GM19193 (cell line): ENCODE measurements around the gene UBE3A.

Experiments used
- POLR2A ChIP-seq: IDR thresholded peaks from 4 replicates; pipeline ENCODE4 v1.6.1; 2011; ENCODE audit not compliant: insufficient read depth, insufficient read length; ENCODE audit errors: extremely low read depth

The UBE3A gene

DNA sequence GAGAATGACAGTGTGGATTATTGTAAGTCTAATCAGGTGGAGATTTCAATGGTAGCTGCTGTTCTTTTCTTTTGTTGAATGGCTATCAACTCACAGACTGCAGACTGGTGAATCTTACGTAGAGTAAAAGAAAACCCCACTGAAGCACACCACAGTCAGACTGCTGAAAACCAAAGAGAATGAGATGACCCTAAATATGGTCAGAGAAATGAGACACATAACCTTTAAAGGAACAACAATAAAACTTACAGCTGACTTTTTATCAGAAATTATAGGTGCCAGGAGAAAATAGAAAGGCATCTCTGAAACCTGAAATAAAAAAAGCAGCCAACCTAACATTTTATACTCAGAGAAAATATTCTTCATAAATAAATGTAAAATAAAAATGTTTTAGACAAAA is 12.7 kb upstream of the UBE3A start:
- no peak for TF ChIP-seq POLR2A

DNA sequence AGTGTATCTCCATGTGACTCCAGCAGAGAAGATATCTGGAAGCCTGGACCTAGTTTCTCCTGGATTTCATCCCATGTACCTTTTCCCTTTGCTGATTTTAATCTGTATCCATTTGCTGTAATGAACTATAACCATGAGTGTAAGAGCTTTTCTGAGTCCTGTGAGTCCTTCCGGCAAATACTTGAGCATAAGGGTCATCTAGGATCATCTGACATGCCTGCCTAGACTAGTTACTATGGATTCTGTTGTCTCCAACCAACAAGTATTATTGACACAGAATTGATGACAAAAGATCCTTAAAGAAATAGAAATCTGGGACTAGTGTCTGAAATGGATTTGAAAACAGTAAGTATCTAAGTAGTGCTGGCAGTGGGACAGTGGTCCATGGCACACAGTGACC is 11.3 kb upstream of the UBE3A start:
- TF ChIP-seq POLR2A, result no peak

DNA sequence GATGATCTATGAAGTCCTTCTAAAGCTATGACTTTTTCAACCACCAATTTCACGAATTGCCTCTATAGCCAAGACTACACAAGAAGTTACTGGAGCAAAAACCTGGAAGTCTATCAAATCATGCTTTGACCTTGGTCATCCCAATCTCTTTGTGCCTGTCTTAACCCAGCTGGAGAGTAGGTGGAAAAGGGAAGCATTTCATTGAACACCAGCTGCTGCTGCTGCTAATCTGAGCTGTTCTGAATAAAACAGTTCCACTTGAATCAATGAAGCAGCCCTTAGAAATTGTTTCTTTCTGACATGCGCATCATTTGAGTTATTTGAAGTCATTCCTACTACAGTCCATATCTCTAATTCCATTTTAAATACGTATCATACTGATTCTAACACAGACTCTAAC is 7.3 kb upstream of the UBE3A start:
- no peak for TF ChIP-seq POLR2A

DNA sequence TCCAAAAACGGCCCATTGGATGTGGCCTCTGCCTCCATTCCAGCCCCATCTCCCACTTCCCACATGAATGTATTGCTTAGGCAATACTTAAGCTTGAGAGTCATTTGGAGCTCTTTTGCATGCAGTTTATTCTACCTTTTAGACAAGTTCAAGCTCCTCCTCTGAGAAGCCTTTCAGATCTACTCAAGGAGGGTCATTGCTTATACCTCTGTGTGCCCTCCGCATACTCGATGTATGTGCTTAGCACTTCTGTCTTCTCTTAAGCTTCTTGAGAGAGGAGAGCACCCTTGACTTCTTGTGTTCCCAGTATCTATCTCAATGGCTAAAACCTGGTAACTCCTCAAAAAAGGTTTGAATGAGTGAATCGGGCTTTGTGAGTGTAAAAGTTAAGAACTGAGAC is 6.6 kb upstream of the UBE3A start:
- TF ChIP-seq POLR2A, result no peak

DNA sequence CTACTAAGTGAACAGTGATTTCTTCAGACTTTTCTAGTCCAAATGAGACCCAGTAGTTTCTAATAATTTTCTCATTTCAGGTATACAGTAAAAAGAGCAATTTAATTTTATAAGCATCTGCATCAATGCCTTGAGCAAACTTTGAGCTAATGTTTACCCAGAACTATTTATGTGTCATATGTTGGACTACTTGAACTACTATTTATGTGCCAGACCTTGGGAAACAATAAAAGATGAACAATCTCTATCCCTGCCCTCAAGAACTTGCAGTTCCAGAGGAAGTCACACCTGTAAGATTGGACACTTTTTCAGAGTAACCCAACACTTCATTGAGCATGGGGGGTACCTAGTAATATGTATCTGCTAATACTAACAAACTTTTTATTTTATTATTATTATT is 2.3 kb upstream of the UBE3A start:
- TF ChIP-seq POLR2A, result no peak

DNA sequence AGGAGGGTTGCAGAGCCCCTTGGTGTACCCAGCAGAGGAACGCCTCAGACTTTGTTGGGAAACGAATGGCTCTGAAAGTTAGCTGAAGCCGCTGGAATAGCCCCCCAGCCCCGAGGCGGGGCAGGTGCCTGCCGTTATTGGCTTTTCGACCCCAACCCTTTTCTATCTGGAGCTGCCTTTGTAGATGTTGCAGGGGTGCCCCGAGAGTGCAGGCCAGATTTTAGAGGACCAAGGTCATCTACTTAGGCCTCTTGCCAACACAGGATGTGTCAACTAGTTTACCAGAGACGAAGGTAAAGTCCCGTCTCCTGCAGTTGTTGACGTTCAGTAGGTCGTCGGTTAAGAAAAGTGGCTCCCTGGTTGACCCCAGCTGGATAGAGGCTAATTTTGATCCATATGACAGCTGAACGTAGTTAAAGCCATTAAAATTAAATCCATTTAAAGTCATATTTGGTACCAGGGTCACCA is 579 bp upstream of the UBE3A start:
- TF ChIP-seq POLR2A, result no peak

DNA sequence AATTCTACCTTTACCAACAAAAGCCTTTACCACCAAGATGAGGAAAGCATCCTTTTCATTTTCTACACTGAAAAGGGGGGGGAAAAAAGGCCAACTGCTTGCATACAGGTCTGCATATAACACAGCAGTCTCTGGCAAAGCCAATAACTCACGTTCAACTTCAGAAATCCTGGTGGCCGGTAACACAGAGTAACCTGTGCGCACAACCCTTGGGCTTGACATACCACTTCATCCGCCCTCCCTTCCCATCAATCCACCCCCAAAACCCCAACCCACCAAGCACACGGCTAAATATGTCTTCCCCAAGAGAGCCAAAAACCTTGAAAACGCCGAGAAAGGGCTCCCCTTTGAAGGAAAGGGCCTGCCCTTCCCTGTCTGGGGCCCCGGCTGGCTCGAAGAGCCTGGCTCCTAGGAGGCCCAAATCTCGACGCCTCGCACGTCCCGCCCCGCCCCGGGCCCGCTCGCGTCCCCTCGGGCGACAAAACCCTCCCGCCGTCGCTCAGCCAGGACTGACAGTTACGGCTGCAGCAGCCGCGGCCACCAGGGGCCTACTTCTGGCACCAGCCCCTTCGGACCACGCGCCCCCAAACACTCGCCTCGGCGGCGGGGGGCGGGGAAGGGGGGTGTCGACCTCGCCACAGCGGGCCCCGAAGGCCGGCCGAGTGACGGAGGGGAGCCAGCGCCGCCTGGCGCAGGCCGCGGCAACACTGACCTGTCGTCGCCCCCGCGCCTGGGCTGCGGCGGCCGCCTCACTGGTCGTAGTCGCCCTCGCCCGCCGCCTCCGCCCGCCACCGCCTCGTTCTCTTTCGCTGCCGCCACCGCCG is 835 bp downstream of the UBE3A start:
- no peak for TF ChIP-seq POLR2A

DNA sequence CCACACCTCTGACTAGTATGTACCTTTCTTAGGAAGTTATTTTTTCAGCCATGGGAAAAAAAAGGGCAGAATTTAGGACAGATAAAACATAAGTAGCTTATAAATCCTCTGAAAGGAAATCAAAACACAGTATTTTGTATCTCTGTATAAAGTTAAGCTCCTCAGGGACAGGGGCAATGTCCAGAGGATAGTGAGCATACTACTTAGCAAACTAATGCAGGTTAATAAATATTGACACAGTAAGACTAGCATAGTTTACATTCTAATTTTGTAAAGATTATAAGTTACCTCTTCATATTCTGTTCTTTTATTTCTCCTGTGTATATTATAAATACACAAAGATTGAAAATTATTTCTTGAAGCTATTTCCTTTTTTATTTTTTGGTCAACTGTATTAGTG is 2.1 kb downstream of the UBE3A start:
- TF ChIP-seq POLR2A, result no peak

DNA sequence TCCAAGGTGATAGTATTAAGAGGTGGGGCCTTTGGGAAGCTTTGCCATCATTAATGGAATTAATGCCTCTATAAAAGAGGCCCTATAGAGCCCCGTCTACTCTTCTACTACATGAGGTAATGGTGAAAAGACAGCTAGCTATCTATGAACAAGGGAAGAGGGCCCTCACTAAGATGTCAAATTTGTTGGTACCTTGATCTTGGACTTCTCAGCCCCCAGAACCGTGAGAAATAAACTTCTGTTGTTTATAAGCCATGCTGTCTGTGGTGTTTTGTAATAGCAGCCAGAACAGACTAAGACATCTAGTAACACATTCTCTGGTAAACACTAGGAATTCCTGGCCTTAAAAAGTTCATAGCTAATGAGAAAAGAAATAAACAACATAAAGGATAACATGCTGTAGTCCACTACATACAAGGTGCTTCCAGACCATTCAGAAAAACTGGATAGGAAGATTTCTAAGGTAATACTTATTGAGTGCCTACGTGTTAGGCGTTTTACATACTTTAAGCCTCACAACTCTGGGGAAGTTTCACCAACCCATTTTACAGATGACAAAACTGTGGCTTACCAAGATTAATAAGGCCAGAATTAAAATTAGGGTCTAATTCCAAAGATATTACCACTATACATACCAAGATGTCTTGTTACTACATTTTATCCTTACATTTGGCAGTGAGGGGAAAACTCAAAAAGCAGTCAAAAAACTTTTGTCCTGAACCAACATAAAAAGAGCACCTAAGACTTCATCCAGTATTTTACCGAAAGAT is 3.2 kb downstream of the UBE3A start:
- no peak for TF ChIP-seq POLR2A

DNA sequence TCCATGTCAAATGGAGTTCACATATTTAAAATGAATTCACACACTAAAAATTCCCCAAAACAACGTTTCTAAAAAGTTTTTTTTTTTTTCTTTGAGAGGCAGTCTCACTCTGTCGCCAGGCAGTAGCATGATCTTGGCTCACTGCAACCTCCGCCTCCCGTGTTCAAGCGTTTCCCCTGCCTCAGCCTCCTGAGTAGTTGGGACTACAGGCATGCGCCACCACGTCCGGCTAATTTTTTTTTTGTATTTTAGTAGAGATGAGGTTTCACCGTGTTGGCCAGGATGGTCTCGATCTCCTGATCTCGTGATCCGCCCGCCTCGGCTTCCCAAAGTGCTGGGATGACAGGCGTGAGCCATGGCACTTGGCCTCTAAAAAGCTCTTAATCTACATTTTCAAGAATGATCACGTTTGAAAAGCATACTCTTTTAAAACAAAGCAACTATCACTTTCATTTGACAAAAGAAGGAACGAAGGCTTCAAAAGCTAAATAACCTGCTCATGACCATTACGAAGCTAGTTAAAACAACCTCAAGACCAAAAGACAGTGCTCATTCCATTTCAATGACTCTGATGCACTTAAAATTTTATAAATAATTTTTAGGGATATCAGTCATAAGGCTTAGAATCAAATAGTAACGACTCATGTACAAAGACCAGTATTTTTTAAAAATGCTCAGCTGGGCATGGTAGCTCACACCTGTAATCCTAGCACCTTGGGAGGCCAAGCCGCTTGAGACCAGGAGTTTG is 5.5 kb downstream of the UBE3A start:
- TF ChIP-seq POLR2A, result no peak

DNA sequence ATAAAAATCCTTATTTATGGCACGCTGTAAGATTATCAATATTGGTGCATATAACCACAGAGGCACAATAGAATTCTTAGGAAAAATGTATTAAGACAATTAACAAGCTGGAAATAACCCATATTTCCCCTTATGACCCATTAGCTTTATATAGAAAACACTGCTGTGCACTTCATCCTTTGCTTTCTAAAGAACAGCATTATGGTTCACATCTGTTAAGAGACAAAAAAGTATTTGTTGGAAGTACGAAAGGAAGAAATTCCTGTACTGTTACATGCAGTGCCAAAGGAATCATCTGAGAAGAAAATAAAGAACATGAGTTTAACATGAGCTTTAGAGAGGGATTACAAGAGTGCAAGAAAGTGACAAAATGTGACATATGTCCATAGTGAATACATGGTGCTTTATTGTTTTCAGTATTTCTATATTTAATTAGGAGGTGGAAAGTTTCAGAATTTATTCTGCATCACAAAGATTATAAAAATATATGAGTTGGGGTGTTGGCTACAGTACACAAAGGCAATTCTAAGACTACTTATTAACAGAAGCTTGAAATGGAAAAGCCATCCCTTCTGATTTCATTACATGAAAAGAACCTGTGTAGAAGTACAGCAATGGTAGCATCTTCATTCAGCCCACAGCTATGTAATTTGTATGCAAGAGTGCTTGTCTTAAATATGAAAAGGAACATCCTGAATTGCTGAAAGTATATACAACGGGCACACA is 6.8 kb downstream of the UBE3A start:
- TF ChIP-seq POLR2A, result no peak

DNA sequence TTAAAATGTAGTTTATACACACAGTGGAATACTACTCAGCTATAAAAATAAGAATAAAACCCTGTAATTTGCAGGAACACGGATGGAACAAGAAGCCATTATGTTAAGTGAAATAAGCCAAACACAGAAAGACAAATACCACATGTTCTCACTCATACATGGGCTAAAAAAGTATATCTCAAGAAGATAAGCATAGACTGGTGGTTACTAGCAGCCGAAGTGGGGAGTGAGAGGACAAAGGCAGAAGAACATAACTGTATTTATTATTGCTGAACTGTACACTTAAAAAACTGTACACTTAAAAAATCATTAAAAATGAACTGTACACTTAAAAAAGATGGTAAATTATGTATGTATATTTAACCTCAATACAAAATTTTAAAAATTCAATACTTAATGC is 11.0 kb downstream of the UBE3A start:
- TF ChIP-seq POLR2A, result no peak

DNA sequence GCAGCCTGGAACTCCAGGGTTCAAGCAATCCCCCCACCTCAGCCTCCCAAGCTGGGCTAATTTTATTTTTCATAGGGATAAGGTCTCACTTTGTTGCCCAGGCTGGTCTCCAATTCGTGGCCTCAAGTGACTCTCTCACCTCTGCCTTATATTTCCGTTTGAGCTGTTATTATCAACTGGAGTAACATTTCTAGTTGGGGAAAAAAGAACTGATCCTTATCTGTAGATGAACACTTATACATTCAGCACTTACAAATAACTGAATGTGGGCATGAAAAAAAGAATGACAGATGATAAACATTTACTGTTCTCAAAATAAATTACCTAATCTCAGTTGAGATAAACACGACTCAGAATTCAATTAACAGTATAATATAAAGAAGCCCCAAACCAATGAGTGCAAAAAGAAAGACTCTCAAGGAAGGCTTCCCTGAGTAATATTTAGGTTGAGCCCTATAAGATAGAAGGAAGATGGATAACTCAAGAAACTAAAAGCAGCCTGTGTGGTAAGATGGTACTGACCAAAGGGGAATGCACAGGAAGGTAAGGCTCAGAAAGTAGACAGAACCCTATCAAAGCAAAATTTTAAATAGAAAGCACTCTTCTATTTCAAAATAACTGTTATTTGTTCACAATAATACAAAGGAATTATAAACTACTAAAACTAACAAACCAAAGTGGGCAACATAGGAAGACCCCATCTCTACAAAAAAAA is 11.8 kb downstream of the UBE3A start:
- no peak for TF ChIP-seq POLR2A

DNA sequence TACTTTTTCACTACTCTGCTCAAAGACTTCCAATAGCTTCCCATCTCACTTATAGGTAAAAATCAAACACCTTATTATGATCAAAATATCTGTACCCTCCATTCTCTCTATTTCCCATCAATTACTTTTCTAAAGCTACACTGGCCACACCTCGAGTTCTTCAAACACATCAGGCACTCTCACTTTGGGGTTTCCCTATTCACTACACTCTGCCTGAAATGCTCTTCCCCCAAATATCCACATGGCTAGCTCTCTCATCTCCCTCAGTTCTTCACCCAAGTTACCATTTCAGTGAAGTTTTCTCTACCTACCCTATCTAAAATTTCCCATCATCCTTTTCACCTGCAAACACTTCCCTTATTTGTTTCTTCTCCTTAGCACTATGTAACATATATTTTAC is 14.8 kb downstream of the UBE3A start:
- TF ChIP-seq POLR2A, result no peak

DNA sequence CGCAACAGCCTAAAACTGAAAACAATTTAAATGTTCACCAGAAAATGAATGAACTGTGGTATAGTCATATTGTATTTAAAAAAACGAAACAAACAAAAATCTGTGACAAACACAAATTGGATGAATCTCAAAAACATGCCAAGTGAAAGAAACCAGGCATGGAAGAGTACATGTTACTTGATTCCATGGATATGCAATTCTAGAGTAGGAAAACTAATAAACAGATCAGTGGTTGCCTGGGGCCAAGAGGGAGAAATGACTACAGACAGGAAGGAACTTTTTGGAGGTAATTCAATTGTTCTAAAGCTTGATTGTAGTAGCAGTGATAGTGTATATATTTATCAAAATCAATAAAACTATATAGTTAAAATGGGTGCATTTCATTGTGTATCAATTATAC is 16.8 kb downstream of the UBE3A start:
- no peak for TF ChIP-seq POLR2A

DNA sequence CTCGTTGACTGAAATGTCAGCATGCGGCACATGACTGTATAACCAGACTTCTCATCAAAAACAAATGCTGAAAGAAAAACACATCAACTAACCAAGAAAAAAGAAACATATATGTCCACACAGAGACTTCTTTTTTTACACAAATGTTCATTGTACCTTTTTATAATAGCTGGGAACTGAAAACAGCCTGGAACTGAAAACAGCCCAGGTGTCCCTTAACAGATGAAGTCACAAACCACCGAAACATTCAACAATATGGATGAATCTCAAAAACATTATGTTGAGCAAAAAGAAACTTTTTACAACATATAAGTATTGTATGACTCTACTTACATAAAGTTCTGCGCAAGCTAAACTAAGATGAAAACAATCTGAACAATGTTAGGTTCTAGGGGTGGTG is 20.6 kb downstream of the UBE3A start:
- no peak for TF ChIP-seq POLR2A
